Activated T-cell treated with anti-CD3 and anti-CD28 coated beads, Interleukin-2, amount 50 U/mL, for 48 hours (primary cell): ENCODE results near the gene DNAJC13.

ENCODE experiments used
- DNase-seq, 2 experiments: peaks; one replicate each; pipeline ENCODE4 v3.0.0-alpha.2; 2020

DNAJC13 gene

GRCh38 chr3:132407025-132407424, 10.3 kb upstream of the DNAJC13 start:
- DNase-seq = no peak

DNA sequence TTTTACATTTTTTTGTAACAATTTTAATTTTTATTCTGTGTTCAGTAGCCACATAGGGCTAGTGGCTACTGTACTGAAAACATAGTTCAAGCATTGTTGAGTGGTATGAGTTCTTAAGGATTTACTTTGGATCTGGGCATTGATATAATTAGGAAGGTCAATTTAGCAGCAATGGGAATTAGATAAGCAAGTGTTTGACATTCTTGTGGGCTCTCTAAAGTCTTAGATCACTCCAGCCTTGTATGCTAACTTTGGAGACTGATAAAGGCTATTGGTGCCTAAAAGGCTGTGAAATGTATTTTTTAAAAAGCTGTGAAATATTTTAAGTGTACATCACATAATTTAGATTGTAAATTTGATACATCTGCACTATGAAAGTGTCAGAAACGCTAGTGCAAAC, 2.5 kb upstream of the DNAJC13 start:
- DNase-seq = no peak

DNA sequence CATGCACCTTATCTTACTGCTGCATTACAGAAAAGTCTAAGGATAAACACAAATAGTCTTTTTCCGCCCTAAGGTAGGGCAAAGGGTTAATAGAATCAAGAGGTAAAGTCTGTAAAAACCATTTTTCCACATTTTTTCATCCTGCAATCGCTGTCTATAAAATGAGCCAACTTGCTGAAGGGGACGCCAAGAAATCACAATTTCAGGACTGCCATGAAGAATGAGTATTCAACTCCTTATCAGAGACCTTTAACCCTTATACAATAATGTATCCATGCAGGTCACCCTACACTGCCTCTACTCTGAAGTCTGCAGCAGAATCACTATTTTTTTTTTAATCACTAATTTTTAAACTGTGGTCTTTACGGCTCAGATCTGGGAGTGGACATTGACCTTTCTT, 1.1 kb upstream of the DNAJC13 start:
- no peak for DNase-seq

- peak in 1 of 2 experiments; percentile 71 for DNase-seq
Measured at GRCh38 chr3:132417695-132418411, 551 bp downstream of the DNAJC13 start.

- no peak for DNase-seq
Measured at GRCh38 chr3:132418916-132419315, 1.6 kb downstream of the DNAJC13 start.

DNA sequence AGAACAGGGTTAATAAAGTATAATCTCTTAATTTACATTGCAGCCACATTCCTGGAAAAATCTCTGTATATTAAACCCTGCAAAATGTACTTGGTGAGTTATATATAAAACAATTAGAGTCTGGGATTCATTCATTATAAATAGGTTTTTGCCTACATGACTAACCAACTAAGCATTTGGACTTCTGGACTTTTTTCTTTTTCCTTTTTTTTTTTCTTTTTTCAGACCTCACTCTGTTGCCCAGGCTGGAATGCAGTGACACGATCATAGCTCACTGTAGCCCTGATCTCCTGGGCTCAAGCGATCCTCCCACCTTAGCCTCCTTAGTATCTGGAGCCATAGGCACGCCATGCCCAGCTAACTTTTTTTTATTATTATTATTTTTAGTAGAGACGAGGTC, 4.5 kb downstream of the DNAJC13 start:
- no peak for DNase-seq

DNA sequence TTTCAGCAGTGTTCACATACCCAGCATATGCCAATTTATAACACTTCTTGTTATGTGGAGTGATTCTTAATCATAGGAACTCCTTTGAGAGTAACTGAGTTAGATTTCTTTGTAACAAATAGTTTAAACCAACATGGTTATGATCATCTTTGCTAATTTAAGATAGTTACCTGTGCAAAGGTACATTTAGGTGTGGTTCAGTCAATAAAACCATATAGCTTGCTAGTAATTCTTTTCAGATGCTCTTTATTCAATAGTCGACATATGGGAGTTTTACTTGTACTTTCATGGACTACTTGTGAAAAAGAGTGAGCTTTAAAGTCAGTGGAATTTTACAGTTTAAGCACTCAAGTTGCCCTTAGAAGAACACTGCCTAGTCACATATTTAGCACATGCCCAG, 5.2 kb downstream of the DNAJC13 start:
- no peak for DNase-seq

- no peak for DNase-seq
Measured at GRCh38 chr3:132432639-132433038, 15.3 kb downstream of the DNAJC13 start.

- DNase-seq = no peak
Measured at GRCh38 chr3:132433121-132433520, 15.8 kb downstream of the DNAJC13 start.

DNA sequence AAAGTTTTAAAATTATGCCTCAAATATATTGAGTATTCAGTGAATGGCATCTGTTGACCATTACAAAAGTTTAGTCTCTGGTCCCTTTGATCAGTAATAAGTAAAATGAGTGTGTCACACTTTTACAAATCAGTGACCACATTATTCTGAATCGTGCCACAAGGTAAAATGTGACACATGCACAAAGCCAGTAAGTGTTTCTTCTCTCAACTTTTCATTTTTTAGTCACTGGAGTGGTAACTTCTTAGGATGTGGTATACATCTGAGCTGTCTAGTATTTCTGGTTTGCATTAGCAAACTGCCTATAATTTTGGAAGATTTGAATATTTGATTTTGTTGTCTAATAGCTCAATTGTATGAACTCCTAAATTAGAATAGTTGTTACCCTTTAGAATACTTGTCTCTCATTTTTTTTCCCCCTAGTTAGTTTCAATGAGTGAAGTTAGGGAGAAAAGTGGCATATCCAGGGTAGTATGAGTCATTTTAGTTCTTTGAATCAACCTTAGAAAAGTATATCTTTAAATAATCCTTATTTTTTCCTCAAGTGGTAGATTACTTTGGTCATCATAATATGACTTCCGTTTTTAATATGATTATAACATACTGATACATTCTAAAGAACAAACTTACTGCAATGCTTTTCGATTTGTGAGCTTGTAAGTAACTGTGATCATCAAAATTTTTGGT, 18.1 kb downstream of the DNAJC13 start:
- DNase-seq = no peak

GRCh38 chr3:132435911-132436425, 18.7 kb downstream of the DNAJC13 start:
- no peak for DNase-seq

DNA sequence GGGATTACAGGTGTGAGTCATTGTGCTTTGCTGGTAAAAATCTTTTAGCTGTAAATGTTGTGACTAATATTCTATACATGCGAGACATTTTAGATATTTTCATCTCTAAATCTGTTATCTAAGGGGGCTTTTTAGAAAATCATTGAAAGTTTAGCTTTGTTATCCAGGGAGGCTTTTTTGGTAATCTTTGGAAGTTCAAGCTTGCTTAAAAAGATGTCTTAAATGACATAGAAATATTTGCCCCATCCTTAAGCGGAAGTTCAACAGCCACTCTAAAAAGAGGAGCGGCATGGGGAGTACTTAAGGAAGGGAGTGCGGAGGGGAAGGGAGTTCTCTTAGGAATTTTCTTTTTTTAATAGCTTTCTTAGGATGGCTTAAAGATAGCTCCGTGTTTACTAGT, 26.1 kb downstream of the DNAJC13 start:
- no peak for DNase-seq

GRCh38 chr3:132444383-132444782, 27.1 kb downstream of the DNAJC13 start:
- no peak for DNase-seq

- DNase-seq = no peak
Measured at GRCh38 chr3:132445817-132446216, 28.5 kb downstream of the DNAJC13 start.

DNA sequence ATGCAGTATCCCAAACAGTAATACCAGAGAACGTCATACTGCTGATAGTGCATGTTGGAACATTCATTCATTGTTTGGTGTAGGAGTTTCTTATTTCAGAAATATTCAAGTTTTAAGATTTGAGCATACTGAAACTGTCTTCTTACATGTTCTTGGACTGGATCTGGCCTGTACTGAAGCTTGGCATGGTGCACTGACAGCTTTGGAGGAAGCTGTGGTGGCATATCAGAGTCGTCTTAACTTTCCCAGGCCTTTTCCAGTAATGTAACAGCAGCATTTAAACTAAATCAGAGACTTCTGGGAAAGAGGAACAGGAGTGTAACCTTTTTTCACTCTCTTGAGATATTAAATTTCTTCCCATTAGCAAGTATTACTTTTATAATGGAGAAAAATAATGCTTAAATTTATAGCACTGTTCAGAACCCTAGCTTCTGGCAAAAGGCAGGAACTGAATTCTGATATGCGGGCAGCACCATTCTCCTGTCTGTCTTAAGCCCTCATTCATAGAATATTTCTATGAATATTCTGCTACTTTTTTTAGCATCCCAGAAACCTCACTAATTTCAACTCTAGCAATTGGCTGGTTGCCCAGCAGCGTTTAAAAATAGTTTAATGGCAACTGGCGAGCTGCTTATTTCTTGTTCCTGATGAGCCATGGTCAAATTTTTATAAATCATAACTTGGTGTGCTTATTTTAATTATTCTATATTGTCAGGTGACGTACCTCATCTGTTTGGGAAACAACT, 31.1 kb downstream of the DNAJC13 start:
- no peak for DNase-seq

DNA sequence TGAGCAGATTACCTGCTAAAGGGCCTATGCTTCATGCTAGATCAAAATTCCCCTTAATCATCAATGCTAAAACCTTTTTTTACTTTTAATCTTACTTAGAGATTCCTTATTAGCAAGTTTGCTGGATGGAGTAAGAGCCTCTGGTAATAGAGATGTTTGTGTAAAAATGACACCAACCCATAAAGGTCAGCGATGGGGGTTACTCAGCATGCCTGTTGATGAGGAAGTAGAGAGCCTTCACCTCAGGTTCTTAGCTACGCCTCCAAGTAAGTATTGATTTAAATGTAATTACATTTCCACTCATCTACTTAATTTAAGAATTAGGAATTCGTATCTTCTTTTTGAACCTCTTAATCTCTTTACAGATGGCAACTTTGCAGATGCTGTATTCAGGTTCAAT, 38.8 kb downstream of the DNAJC13 start:
- DNase-seq = no peak

- no peak for DNase-seq
Measured at GRCh38 chr3:132456571-132456970, 39.3 kb downstream of the DNAJC13 start.

- DNase-seq = no peak
Measured at GRCh38 chr3:132457286-132457685, 40.0 kb downstream of the DNAJC13 start.

DNA sequence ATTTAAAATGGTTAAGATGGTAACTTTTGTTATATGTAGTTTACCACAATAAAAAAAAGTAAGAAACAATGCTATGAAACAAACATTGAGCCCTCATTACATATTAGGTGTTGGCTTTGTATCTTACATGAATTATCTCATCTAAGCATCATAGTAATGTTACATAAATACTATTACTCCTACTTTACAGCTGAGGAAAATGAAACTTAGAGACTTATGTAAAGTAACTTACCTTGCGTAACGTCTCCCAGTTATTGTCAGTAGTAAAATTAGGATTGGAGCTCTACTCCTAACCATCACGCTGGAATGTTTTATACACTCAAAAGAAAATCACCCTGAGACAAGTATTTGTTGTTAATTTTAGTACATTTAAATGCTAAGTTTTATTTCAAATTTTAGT, 42.2 kb downstream of the DNAJC13 start:
- no peak for DNase-seq

- no peak for DNase-seq
Measured at GRCh38 chr3:132461544-132461943, 44.2 kb downstream of the DNAJC13 start.

DNA sequence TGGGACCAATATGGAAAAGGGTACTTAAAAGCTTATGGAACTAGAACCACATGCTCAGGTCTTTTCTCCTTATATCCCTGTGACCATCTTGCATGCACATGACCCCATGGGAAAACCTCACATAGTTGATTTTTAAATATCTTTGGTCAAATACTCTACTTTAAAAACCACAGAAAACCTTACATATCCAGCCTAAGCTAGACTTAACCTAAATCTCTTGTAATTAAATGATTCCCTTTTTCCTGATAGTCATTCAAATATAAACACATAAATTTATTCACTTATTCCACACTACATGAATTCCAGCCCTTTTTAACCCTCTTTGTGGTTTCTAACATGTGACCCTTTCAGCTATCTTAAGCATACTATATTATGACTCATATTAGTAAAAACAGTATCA, 46.8 kb downstream of the DNAJC13 start:
- DNase-seq = no peak

- DNase-seq = no peak
Measured at GRCh38 chr3:132469326-132469725, 52.0 kb downstream of the DNAJC13 start.

DNA sequence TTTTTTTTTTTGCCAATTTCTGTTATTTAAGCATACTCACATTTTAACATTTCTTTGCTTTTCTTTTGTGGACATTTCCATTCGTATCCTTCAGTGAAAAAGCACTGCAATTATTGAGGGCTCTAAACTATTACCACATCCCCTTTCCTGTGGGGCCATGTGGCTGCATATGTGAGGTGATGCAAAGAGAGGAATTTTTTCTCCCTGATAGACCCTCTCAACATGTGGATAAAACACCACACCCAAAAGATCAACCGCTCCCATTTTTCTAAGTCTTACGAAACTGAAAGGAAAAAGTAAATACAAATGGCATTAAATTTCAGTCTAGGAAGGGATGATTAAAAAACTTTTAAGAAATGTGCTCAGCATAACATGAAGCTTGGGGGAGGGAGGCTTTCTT, 68.8 kb downstream of the DNAJC13 start:
- no peak for DNase-seq

- DNase-seq = no peak
Measured at GRCh38 chr3:132488151-132488550, 70.8 kb downstream of the DNAJC13 start.
